Right lobe of liver (tissue), 6 donors: ENCODE results near the gene MAL. TPM values are rescaled to one million over a fixed set of nuclear protein-coding genes. Genes with fewer than 3 reads are reported as not detected.

ENCODE experiments used
- ATAC-seq, 4 donors: fragments of 200-7000 bp; cut with Tn5 transposase; one replicate each; pipeline ENCODE4 v1.9.1; 2020; ENCODE audit warnings: mild to moderate bottlenecking in 4 of 4, moderate library complexity in 4 of 4
- DNase-seq, 3 donors: peaks; one replicate each; pipeline ENCODE4 v3.0.0-alpha.2; 2020
- H3K27ac ChIP-seq, 3 donors: fragments of 200-600 bp; one replicate each; pipeline ENCODE4 v1.8.0; 2022
- H3K27me3 ChIP-seq, 2 donors: fragments of 200-600 bp; one replicate each; pipeline ENCODE4 v1.8.0; 2022
- H3K36me3 ChIP-seq, 4 donors: fragments of 200-600 bp; sonication (generic) in 1 of 4; one replicate each; pipeline versions ENCODE4 v1.5.1 to v1.8.0; 2017 to 2022; ENCODE audit warnings: control low read depth in 1 of 4
- H3K4me1 ChIP-seq, 4 donors: fragments of 200-600 bp; sonication (generic) in 1 of 4; one replicate each; pipeline versions ENCODE4 v1.5.1 to v1.8.0; 2017 to 2022; ENCODE audit warnings: control low read depth in 1 of 4
- H3K4me3 ChIP-seq, 3 donors: fragments of 200-600 bp; one replicate each; pipeline ENCODE4 v1.8.0; 2022
- H3K9me3 ChIP-seq, 4 donors: fragments of 200-600 bp; sonication (generic) in 1 of 4; one replicate each; pipeline versions ENCODE4 v1.5.1 to v1.8.0; 2017 to 2022; ENCODE audit warnings: control low read depth in 1 of 4
- POLR2A ChIP-seq: fragments of 450-650 bp; IDR thresholded peaks from one replicate; pipeline ENCODE4 v1.6.1; 2017; ENCODE audit warnings: antibody characterized with exemption, mild to moderate bottlenecking
- WGBS: methylation state at CpG from one replicate; pipeline ENCODE4 v1.1.6; 2018; ENCODE audit warnings: low coverage, low lambda C conversion rate; ENCODE audit not compliant: insufficient coverage; ENCODE audit errors: missing lambda C conversion rate; 5-methylcytosine and 5-hydroxymethylcytosine counted together
- intact Hi-C, 2 donors: fragments of 100-400 bp; cut with DNase I; formaldehyde crosslinking; loops; one replicate each; pipeline versions ENCODE4 v1.11.2 to v1.14.1; 2022
- total RNA-seq, 6 experiments: library from RNA; depleted of rRNA in 2 of 6; stranded (reverse); fragments of >200 nt in 2 of 6; fragmentation: NEBNext Ultra II Directional in 3 of 6; extraction: Animal tissue kit (Norgen Biotek cat#: 25700) in 3 of 6; gene quantifications; one replicate each; pipeline versions ENCODE4 v1.1.0 to v1.2.4, GENCODE V29; 2016 to 2023
- TF ChIP-seq, protein P1 (sequence below), 4 donors: fragments of 200-600 bp in 3 of 4; fragments of 450-650 bp in 1 of 4; IDR thresholded peaks; one replicate each; pipeline versions ENCODE4 v1.5.1 to v1.8.0; 2016 to 2022; ENCODE audit warnings: antibody characterized with exemption in 4 of 4, mild to moderate bottlenecking in 2 of 4
- donor health status: DM: no; HTN: yes; CAD: no.
- donor health status: DM: no; HTN: no; CAD: no.
- donor health status: DM: no; HTN: no; CAD: no.
- donor health status: DM: no; HTN: yes; CAD: no.
- donor health status: DM: no; HTN: yes; CAD: no.

MAL gene
- total RNA-seq, 6 experiments from 2014 or later, result 0.24 TPM; not detected in 5

- no peaks in the 10 kb centered on the region for H3K27me3 ChIP-seq
- H3K36me3 ChIP-seq, result no peaks in the 10 kb centered on the region
- H3K4me1 ChIP-seq, result no peaks in the 10 kb centered on the region
- intact Hi-C loops, result no loop called here
- no peak for ATAC-seq
- TF ChIP-seq POLR2A, result no peak
- TF ChIP-seq, protein P1, sequence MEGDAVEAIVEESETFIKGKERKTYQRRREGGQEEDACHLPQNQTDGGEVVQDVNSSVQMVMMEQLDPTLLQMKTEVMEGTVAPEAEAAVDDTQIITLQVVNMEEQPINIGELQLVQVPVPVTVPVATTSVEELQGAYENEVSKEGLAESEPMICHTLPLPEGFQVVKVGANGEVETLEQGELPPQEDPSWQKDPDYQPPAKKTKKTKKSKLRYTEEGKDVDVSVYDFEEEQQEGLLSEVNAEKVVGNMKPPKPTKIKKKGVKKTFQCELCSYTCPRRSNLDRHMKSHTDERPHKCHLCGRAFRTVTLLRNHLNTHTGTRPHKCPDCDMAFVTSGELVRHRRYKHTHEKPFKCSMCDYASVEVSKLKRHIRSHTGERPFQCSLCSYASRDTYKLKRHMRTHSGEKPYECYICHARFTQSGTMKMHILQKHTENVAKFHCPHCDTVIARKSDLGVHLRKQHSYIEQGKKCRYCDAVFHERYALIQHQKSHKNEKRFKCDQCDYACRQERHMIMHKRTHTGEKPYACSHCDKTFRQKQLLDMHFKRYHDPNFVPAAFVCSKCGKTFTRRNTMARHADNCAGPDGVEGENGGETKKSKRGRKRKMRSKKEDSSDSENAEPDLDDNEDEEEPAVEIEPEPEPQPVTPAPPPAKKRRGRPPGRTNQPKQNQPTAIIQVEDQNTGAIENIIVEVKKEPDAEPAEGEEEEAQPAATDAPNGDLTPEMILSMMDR (IDR thresholded peaks at IDR 0.05), result no peak
- no peak overlapping the region for H3K27ac ChIP-seq
- WGBS, result 70% methylated on average over 1 of the region's 1 CpG
- no peak overlapping the region for H3K4me3 ChIP-seq
- H3K9me3 ChIP-seq, result no peaks in the 10 kb centered on the region
- DNase-seq, result no peak
These were observed 6.2 kb downstream of the MAL start for GRCh38 chr2:95031726-95032116.

GRCh38 chr2:95032341-95032740 is 6.8 kb downstream of the MAL start:
- Histone ChIP-seq H3K27ac (no peak overlapping the region), H3K36me3 (no peaks in the 10 kb centered on the region), H3K4me3 (no peak overlapping the region), H3K9me3 (no peaks in the 10 kb centered on the region), H3K4me1 (no peaks in the 10 kb centered on the region), H3K27me3 (no peaks in the 10 kb centered on the region)
- no peak for TF ChIP-seq POLR2A
- TF ChIP-seq, protein P1 (IDR thresholded peaks at IDR 0.05), result no peak
- no CpG with 5 or more reads among the region's 3 CpGs for WGBS
- intact Hi-C loops, result no loop called here
- ATAC-seq (no peak), DNase-seq (no peak)

GRCh38 chr2:95032868-95033603 is 7.5 kb downstream of the MAL start:
- WGBS, result 57% methylated on average over 13 of the region's 16 CpGs
- Histone ChIP-seq H3K9me3 (no peaks in the 10 kb centered on the region), H3K4me1 (no peaks in the 10 kb centered on the region), H3K36me3 (no peaks in the 10 kb centered on the region), H3K4me3 (no peak overlapping the region), H3K27me3 (no peaks in the 10 kb centered on the region), H3K27ac (no peak overlapping the region)
- ATAC-seq, result no peak
- TF ChIP-seq, protein P1 (IDR thresholded peaks at IDR 0.05), result no peak
- no peak for TF ChIP-seq POLR2A
- peak in 1 of 3 donors; percentile 10 for DNase-seq
- intact Hi-C loops, result no loop called here

DNA sequence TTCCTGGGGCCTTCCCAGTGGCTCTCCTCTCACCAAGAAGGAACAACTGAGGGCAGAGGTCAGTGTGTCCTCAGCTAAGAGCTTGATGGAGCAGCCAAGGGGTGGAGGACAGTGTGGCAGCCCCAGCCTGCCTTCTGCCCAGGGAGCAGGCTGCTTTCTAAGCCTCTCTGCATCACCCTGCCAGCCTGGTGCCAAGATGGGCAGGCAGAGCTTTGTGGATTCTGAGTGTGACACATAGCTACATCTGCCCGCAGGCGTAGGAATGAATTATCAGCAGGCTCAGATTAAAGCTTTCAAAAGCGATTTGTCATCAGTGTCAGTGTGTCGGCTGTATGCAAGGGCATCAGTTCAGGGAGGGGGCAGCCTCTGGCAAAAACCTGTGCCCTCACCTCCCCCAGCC is 8.7 kb downstream of the MAL start:
- Histone ChIP-seq H3K4me1 (no peaks in the 10 kb centered on the region), H3K36me3 (no peaks in the 10 kb centered on the region), H3K4me3 (no peak overlapping the region), H3K9me3 (no peaks in the 10 kb centered on the region), H3K27ac (no peak overlapping the region), H3K27me3 (no peaks in the 10 kb centered on the region)
- TF ChIP-seq, protein P1 (IDR thresholded peaks at IDR 0.05), result no peak
- TF ChIP-seq POLR2A, result no peak
- no CpG with 5 or more reads among the region's 4 CpGs for WGBS
- intact Hi-C loops, result no loop called here
- no peak for DNase-seq
- ATAC-seq, result no peak
